Adrenal gland (tissue), 5 donors: ENCODE results near the gene ATXN7L1.

Source experiments
- CTCF ChIP-seq, 6 experiments: fragments of 450-650 bp in 4 of 6; fragments of 200-600 bp in 2 of 6; sonication (generic) in 1 of 6; IDR thresholded peaks; 1 replicate in 5 of 6; 2 replicates in 1 of 6; pipeline versions ENCODE4 v1.5.1 to v1.8.0; 2016 to 2021; ENCODE audit warnings: antibody characterized with exemption in 6 of 6, mild to moderate bottlenecking in 2 of 6, moderate library complexity in 1 of 6
- POLR2A ChIP-seq, 2 donors: fragments of 450-650 bp; IDR thresholded peaks; one replicate each; pipeline ENCODE4 v1.6.1; 2017; ENCODE audit warnings: antibody characterized with exemption in 2 of 2, mild to moderate bottlenecking in 2 of 2, moderate library complexity in 1 of 2
- donor health status: DM: no; HTN: no; CAD: no.

GRCh38 chr7:105748701-105749100 lies 127.7 kb downstream of the ATXN7L1 start:
- TF ChIP-seq CTCF (IDR thresholded peaks at IDR 0.05) (no peak), POLR2A (IDR thresholded peaks at IDR 0.05) (no peak)
